ENCODE data around the gene ATF7. TPM values are rescaled to one million over a fixed set of nuclear protein-coding genes. Genes with fewer than 3 reads are reported as not detected.
A peak's percentile ranks its signal among the peaks of the same experiment; 100 is the strongest.

ATF7 gene
- total and polyA plus RNA-seq, 2 of the 13 experiments (the other 11 are each of a cell fraction or from before 2014, with no cell fraction given) = 9.6 to 16.2 TPM

GRCh38 chr12:53659011-53659551 lies 32.9 kb upstream of the ATF7 start (continued):
- TF ChIP-seq CEBPB (IDR thresholded peaks at IDR 0.05; ENCODE audit: borderline replicate concordance, low read depth, low read length) (peak; percentile 75), ZBTB25 (CRISPR knock-in tag; IDR thresholded peaks at IDR 0.05) (peak; percentile 40; the same call in 1 of the 2 replicates), TFDP1 (CRISPR knock-in tag; IDR thresholded peaks at IDR 0.05; ENCODE audit: borderline replicate concordance) (0 out of 2 replicates have a peak, but pooled peaks have one; percentile 22), ZNF280B (CRISPR knock-in tag; IDR thresholded peaks at IDR 0.05; ENCODE audit: borderline replicate concordance) (no peak), ZNF296 (CRISPR knock-in tag; conservative IDR thresholded peaks at IDR 0.05) (no peak), ZMYM2 (CRISPR knock-in tag; IDR thresholded peaks at IDR 0.05) (0 out of 2 replicates have a peak, but pooled peaks have one; percentile 39), TSC22D2 (CRISPR knock-in tag; IDR thresholded peaks at IDR 0.05; ENCODE audit: borderline replicate concordance) (peak; percentile 49; the same call in 1 of the 2 replicates), SNAPC4 (CRISPR knock-in tag; IDR thresholded peaks at IDR 0.05) (no peak), ZNF724P (CRISPR knock-in tag; IDR thresholded peaks at IDR 0.05; ENCODE audit: borderline replicate concordance) (no peak), NFATC3 (CRISPR knock-in tag; IDR thresholded peaks at IDR 0.05) (no peak), HDAC1 (CRISPR knock-in tag; IDR thresholded peaks at IDR 0.05) (no peak), KLF6 (CRISPR knock-in tag; IDR thresholded peaks at IDR 0.05) (0 out of 2 replicates have a peak, but pooled peaks have one; percentile 46), HMGXB3 (CRISPR knock-in tag; IDR thresholded peaks at IDR 0.05; ENCODE audit: borderline replicate concordance) (no peak), IKZF1 (IDR thresholded peaks at IDR 0.05) (no peak), ZBTB20 (CRISPR knock-in tag; IDR thresholded peaks at IDR 0.05; ENCODE audit: borderline replicate concordance, low read depth) (peak; percentile 58; the same call in 1 of the 2 replicates)

Data from HepG2 (cell line).